Activated naive CD8-positive, alpha-beta T cell treated with anti-CD3 and anti-CD28 coated beads, Interleukin-2, amount 50 U/mL, for 16 hours (primary cell): ENCODE results near the gene KCNH2.

Source experiments
- DNase-seq: peaks from one replicate; pipeline ENCODE4 v3.0.0-alpha.2; 2020; ENCODE audit warnings: low read depth, low spot score

KCNH2 gene

DNA sequence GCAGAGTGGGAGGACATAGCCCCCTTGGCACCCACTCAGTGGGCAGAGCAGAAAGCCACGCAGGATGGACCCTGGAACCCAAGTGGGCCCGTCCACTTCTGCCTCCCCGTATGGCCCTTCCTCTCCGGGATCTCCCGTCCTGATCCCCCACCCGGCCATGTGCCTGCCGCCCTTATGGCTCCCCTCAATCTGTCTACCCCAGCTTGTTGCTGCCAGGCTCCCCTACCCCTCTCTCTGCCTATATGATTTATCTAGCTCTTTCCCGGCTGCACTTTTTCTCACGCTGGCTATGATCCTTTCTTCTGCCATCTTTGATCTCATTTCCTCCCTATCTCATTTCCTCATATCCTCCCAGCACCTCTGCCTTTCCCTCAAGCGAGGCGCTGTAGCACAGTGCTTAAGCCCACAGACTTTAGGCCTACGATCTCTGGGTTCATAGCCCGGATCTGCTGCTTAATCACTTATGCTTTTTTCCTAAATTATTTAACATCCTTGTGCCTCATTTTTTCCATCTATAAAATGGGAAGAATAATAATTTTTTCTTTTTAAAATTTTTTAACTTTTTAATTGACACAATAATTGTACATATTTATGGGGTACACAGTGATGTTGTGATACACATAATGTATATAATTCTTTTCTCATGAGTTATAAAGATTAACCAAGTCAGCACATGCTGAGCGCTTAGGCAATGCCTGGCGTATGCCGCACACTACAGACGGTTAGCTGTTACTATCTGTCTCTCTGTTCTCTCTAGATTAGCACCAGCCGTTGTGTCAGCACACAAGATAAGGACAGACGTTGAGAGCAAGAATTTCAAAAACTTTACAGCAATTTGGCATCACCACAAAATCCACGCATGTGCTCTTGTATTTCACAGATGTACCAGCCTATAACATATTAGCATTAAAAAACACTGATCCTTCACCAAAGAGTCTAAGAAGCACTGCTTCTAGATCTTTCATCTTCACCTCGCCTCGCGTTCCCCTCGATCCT is 18.1 kb downstream of the KCNH2 start:
- no peak for DNase-seq

DNA sequence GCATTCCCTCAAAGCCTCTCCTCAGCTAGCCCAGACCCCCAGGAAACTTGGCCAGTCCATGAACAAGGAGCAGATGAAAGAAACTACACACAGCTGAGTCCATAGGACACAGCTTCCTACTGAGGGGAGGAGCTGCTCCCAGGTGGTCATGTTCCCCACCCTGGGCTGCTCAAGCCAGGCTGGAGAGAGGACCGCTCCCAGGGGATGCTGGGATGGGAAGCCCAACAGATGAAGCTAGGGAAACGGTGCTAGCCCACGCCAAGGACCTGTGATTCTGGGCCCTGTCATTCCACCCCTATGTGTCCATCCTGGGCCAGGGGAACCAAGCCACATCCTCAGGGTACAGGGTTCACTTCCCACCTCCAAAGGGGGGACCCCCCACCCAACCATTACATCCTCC is 19.0 kb downstream of the KCNH2 start:
- DNase-seq = no peak

DNA sequence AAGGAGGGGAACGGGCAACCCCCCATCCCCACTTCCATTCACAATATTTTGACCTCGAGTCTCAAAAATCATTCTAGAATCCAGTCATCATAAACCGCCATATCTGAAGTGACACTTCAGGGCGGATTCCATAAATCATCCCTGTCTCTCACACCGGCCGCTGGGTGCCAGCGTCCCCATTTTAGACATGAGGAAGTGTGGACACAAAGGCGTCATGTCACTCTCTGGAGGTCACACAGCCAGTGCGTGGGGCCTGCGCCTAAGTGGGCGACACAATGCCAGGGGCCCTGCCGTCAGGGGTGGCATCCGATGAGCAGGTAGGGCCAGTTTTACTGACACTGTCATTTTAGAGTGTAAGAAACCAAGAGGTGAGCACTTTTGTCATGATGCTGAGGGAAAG is 19.5 kb downstream of the KCNH2 start:
- no peak for DNase-seq

DNA sequence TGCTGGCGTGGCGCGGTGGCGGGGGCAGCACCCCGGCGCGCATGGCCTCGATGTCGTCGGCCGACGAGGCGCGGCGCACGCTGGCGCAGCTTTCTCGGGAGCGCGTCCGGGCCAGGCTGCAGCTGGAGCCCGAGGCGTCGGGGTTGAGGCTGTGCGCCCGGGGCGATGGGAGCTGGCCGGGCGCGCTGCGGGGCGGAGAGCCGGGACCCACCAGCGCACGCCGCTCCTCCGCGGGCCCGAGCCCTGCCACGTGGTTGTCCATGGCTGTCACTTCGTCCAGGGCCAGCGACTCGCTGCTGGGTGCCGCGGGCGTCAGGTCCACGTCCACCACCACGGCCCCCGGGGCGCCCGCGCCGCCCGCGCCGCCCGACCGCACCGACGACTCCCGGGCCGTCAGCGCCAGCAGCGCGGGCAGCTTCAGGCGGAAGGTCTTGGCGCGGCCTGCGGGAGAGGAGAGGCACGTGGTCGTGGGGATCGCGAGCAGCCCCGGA is 20.0 kb downstream of the KCNH2 start:
- no peak for DNase-seq

DNA sequence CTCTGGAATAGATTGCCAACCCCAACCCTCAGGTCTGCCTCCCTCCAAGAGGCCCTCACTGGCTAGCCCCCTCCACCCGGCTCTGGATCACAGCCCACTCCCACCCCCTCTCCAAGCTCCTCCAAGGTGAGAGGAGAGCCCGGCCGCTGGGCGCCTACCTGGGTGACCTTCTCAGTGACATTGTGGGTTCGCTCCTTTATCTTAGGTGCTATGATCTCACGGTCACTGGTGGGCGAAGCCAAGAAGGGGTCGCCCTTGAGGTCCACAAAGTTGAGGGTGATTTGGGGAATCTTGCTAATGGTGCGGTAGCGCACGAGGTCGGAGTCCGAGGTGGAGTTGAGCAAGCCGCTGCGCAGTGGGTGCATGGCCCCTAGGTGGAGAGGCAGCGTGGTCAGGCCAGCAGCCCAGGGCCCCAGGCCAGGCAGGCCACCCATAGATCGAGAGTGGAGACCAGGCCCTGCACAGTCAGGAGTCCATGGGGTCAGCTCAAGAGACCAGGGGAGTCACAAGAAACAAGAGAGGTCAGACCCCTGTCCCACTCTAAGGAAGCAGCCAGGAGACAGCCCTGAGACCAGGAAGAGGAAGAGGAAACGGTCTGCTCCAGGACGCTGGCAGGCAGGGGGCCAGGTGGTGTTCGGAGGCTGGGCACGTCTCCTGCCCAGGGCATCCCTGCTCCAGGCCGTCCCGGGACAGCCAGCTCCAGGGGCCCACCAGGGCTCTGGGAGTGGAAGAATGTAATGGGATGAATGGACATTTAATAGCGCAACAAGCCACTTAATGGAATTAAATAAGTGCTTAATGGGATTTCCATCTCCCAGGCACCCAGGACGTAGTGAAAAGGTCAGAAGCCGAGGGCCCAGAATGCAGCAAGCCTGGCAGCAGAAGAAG is 20.7 kb downstream of the KCNH2 start:
- DNase-seq = no peak

DNA sequence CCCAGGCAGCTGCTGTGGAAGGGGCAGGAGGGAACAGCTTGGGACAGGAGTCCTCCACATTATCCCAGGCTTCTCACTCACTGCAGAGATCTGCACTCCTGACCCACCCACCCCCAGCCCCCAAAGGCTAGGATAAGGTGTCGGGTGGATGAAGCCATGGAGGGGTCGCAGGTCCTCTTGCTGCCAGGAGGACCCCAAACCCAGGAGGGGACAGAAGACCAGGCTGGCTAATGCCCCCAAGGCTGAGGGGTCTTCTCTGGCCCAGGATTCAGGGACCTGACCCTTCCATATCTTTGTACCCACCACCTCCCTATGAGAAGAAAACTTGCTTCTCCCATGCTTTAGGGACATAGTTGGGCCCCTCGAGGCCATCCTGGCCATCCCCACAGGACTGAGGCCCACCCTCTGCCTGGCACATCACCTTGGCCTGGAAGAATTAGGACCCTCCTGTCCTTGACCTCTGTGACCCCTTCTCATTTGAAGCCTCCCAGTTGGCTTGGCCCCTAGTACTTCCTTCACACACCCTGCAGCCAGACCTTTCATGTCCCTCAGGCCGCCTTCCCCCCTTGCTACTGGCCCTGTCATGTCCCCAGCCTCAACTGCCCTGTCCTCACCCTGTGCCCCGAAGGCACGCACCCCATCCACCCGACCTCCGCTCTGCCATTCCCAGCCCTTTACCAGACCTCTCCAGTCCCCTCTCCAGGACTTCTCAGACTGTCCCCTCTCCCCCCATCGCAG is 21.6 kb downstream of the KCNH2 start:
- DNase-seq = no peak

DNA sequence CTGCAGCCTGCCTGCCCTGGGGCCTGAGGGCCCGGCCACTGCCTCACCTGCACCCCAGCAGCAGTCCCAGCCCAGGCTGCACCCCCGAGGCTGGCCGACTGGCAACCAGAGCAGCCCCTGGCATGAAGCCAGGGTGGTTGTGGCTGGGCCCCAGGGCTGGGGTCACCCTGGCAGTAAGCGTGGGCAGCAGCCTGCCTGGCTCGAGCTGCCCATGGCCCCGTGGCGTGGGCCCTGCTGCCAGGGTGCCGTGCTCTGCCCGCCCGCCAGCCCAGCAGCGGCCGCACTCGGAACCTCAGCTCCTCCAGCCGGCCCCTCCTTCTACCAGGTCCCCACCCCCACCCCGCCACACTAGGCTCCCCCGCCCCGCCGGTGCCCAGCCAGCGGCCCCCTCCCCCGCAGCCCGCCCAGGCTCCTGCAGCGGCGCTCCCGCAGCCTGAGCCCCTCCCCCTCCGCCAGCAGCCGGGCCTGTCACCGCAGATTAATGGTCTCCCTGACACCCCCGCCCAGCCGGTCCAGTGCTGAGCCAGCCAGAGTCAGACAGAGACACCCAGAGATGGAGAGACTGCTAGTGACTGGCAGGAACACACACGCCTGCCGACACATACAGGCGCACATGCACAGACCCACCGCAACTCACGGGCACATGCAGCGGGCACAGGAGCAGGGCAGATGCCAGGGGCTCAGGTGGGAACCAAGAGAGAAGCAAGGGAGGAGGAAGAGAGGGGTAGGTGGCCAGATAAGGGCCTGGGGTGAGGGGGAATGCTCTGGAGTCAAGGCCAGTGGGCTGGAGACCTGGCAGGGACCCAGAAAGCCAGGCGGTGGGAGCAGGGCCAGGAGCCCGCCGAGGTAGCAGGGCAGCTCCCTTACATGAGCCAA is 22.4 kb downstream of the KCNH2 start:
- DNase-seq = no peak

DNA sequence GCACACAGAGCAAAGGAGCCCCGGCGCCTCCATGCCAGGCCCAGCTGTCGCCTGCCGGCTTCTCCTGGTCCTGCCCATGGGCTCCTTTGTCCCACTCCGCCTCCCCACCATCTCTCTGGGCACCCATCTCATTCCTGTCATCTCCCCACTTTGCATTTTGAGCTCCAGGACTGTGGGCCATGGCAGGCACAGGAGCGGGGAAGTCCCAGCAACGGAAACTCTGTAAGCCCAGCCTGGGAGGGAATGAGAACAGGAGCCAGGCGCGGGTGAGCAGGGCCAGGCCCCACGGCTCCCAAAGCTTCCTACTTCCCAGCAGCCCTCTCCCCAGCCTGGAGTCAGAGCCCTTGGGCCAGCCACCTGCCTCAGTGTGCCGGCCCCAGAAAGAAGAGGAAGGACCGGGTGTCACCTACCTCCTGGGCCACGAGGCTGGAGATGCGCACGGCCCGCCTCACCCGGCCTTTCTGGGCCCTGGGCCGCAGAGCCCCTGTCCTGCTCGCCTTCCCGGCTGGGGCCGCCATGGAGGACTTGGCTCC is 23.1 kb downstream of the KCNH2 start:
- DNase-seq = no peak

DNA sequence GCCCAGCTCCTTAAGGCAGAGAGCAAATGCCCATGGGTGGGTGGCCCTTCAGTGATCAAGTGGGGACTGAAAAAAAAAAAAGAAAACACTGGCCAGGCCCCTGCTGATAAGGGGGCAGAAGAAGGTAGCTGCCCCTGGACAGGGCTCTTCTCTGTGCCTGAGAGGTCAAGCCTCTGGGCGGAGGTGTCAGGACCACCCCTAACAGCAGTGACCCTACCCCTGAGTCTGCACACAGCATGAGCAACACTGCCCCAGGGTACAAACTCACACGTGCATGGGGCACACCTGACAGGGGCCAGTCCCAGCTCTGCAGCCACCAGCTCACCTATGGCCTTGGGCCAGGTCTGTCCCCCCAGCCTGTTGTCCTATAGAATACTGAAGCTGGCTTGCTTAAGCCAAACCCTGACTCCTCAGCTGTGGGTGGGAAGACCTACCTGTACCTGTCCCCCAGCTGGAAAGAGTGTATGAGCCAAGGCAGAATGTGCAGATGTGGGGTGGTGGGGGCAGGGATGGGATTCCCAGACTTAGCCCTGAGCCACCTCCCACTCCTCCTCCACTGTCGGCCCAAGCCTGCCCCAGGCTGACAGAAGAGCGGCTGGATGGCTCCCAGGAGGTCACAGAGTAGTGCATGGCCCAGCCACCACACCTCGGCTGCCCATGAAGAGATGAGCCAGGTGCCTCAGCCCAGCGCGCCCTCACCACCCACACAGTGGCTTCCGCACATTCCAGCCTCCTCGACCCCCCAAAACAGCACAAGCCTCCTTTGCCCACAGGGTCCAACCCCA is 23.7 kb downstream of the KCNH2 start:
- DNase-seq = no peak

DNA sequence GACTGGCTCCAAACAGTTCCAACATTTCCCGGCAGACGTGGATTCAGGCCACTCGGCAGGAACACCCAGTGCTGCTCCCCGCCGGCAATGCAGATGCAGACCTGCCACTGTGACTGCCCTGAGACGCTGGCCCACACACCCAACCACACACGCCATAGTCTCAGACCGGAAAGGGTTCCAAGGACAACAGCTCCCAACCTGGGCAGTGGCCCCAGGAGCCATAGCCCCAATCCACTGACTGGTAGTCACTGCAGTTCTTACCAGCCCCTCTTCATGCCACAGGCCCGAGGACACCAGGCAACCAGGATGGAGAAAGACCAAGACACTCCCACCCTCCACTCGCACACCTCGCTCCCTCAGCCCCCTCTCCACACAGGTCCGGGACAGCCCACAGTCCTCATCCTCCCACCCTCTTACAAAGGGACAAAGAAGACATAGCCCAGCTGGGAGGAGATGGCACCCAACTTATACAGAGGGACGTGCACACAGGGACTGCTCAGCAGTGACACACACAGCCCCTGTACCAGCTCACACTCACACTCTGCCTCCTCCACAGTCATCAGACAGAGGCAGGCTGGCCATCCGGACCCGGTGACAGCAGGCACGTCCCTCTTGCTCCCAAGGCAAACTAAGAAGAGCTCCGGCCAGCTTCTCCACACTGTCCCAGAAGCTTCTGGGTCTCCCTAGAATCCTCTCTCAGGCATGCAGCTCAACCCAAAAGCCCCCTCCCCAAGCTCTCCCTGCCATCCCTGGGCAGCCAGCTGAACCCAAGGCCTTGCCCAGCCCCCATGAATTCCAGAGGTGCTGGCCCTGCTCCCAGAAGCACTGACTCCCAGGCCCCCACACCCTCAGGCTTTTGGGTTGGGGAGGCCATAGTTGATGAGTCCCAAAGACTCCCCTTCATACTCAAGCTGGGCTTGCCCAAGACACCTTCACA is 24.8 kb downstream of the KCNH2 start:
- DNase-seq = no peak

DNA sequence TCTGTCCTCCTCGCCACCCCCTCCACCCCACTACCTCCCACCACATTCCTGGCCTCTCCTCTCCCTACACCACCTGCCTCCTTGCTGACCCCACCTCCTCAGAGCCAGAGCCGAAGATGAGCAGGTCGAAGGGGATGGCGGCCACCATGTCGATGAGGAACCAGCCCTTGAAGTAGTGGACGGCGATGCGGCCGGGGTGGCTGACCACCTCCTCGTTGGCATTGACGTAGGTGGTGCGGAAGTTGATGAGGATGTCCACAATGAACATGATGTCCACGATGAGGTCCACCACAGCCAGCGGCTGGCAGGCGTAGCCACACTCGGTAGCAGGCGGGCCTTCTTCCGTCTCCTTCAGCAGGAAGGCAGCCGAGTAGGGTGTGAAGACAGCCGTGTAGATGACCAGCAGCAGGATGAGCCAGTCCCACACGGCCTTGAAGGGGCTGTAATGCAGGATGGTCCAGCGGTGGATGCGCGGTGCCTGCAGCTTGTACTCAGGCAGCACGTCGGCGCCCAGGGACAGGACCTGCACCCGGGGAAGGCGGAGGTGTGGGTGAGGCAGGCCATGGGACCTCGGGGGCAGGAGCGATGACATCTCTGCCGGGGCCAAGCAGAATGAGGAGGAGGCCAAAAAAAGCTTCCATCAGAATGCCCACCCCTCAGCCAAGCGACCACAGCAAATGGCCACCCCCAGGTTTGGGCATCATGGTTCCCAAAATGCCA is 25.6 kb downstream of the KCNH2 start:
- no peak for DNase-seq

DNA sequence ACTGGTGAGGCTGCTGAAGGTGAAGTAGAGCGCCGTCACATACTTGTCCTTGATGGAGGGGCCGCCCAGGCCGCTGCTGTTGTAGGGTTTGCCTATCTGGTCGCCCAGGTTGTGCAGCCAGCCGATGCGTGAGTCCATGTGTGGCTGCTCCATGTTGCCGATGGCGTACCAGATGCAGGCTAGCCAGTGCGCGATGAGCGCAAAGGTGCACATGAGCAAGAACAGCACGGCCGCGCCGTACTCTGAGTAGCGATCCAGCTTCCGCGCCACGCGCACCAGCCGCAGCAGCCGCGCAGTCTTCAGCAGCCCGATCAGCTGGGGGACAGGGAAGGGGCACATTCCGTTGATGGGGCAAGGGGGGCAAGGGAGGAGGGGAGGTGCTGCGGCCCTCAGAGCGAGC is 26.6 kb downstream of the KCNH2 start:
- no peak for DNase-seq

DNA sequence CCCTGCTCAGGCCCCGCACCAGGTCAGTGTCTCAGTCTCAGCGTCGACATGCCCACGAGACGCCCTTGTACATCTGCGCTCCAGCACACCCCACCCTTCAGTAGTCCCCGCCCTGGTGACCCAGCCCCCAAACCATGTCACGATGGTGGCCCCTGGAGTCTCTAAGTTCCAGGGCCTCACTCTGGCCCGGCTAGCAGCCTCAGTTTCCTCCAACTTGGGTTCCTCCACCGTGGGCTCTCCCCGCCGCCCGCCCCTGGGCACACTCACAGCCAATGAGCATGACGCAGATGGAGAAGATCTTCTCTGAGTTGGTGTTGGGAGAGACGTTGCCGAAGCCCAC is 27.0 kb downstream of the KCNH2 start:
- no peak for DNase-seq

DNA sequence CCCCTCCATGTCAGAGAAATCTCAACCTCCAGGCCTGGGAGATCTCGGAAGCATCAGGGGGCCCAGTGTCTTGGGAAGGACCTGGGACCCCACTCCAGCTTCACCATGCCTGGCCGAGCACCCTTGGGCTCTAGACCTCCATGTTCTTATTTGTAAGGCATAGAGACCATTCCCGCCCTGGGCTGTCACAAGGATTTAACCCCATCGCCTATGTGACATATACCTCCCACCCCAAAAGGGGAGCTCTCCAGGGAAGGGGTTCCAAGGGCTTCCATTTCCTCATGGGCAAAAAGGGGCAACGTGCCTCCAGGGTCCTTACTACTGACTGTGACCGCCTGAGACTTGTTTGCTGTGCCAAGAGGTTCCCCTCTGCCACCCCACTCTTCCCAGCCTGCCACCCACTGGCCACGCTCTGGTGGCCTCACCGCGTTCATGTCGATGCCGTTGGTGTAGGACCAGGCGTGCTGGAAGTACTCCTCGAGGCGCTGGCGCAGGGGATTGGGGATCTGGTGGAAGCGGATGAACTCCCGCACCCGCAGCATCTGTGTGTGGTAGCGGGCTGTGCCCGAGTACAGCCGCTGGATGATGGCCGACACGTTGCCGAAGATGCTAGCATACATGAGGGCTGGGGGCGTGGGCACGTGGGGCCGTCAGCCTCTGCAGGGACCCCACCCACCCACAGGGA is 27.5 kb downstream of the KCNH2 start:
- DNase-seq = no peak

DNA sequence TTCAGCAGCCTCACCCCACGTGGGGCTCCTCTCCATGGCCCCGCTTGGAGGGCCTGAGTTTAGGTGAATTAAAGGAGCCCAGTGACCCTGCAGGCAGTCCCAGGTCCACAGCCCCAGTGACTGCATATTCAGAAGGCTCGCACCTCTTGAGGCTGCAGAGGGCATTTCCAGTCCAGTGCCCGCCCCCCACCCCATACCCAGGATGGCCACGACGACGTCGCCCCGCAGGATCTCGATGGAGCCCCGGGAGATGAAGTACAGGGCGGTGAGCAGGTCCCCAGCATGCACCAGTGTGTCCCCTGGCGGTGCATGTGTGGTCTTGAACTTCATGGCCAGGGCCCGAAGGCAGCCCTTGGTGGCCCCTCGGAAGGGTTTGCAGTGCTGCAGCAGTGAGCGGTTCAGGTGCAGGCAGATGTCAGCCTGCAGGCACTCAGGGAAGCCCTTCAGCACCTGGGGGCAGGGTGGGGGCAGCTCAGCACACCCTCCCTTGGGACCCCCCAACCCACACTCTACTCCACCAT is 28.1 kb downstream of the KCNH2 start:
- DNase-seq = no peak

DNA sequence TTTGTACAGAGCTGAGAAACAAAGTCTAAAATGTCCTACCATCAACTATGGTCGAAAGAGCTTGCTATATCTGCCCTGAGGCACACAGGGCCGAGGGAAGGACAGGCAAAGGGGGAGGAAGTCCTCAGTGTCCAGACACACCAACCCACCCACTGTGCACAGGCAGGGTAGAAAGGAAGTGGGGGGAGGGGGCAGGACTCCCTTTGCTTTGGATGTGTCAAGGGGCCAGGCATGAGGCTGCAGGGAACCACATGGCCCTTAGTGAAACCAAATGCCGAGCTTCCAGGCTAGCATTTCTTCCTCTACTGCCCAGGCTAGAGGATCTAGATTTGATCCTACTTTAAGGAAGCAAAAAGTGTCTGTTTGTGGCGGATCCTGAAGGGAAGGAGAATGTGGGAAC is 28.6 kb downstream of the KCNH2 start:
- no peak for DNase-seq

DNA sequence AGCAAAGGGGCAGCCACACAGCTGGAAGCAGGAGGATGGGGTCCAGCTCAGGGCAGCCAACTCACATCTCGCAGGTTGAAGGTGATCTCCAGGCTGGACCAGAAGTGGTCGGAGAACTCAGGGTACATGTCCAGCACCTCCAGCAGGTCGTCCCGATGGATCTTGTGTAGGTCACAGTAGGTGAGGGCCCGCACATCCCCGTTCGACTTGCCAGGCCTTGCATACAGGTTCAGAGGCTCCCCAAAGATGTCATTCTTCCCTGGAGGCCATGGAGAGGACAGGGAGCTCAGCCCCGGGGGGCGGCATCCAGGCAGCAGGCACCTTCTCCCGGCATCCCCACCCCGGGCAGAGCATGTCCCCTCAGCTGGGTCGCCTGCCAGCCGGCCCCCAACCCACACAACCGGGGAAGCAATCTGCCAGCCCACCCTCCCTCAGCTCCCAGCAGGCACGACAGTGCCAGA is 29.3 kb downstream of the KCNH2 start:
- no peak for DNase-seq
